GM19023 (cell line): Measurements from ENCODE around the gene ATP11A.

Experiments
- ATAC-seq: cut with Tn5 transposase; IDR thresholded peaks from one replicate; pipeline ENCODE4 v1.9.1; 2021; ENCODE audit warnings: mild to moderate bottlenecking, moderate library complexity; ENCODE audit not compliant: unreplicated experiment

The ATP11A gene

DNA sequence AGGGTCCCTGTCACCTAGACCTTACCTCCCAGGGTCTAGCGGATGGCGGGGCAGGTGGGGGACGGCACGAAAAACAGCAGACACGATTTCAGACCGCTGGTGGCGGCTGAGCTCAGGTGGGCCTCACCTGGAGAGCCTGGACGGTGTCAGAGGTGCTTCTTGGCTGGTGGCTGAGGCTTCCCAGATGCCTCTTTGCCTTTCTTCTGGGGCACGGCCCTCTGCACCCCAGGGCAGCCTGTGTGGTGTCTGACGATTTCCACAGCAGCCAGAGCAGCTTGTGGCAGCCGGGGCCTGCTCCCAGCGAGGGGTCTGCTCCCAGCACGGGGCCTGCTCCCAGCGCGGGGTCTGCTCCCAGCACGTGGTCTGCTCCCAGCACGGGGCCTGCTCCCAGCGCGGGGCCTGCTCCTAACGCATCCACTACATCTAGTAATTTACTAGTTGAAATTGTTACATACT, 66.7 kb downstream of the ATP11A start:
- no peak for ATAC-seq

- ATAC-seq: no peak
Observed at GRCh38 chr13:112756967-112757758, 67.3 kb downstream of the ATP11A start.

- no peak for ATAC-seq
Observed at GRCh38 chr13:112757759-112758086, 67.9 kb downstream of the ATP11A start.

- no peak for ATAC-seq
Observed at GRCh38 chr13:112759053-112759452, 69.2 kb downstream of the ATP11A start.

DNA sequence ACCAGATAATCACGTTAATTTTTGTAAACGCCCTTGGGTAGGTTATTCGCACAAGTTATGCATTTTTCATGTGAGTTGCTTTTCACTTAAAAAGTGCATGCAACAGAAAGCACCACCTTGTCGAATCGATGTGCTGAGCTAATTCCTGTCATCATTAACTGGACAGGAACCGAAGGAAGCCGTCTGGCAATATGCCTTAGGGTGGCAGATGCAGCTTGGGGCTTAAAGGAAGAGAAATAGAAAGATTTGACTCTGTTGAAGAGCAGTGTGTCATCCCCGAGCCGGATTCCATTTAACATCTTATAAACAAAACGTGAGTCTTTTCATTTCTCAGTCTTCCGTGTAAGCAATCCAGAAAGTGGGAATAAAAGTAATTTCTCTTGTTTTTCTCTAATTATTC, 70.0 kb downstream of the ATP11A start:
- ATAC-seq: no peak

DNA sequence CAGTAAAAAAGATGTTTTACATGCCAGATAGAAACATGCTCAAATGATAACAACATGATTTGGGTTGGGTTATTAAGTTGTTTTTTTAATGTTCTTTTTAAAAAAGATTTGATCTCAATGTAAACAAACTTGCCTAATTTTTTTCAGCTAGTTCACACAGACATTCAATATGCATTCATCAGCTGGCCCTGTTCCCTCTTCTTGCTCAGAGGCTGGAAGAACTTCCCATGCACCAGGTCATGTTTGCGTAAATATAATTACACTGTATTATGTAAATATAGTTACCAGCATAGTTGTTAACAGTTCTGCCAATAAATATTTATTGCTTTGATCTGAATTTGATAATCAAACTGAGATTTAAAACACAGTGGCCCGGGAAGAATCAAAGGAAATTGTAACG, 70.6 kb downstream of the ATP11A start:
- no peak for ATAC-seq

DNA sequence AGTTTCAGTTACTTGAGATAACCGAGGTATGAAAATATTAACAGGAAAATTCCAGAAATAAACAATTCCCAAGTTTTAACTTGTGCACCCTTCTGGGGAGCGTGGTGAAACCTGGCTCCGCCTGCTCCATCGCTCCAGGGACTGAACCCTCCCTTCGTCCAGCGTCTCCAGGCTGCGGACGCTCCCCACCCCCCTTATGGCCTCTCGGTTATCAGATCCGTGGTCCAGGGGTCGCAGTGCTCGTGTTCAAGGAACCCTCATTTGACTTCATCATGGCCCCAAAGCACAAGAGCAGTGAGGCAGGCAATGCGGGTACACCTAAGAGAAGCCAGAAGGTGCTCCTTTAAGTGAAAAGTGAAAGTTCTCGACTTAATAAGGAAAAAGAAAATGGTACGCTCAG, 71.1 kb downstream of the ATP11A start:
- no peak for ATAC-seq

DNA sequence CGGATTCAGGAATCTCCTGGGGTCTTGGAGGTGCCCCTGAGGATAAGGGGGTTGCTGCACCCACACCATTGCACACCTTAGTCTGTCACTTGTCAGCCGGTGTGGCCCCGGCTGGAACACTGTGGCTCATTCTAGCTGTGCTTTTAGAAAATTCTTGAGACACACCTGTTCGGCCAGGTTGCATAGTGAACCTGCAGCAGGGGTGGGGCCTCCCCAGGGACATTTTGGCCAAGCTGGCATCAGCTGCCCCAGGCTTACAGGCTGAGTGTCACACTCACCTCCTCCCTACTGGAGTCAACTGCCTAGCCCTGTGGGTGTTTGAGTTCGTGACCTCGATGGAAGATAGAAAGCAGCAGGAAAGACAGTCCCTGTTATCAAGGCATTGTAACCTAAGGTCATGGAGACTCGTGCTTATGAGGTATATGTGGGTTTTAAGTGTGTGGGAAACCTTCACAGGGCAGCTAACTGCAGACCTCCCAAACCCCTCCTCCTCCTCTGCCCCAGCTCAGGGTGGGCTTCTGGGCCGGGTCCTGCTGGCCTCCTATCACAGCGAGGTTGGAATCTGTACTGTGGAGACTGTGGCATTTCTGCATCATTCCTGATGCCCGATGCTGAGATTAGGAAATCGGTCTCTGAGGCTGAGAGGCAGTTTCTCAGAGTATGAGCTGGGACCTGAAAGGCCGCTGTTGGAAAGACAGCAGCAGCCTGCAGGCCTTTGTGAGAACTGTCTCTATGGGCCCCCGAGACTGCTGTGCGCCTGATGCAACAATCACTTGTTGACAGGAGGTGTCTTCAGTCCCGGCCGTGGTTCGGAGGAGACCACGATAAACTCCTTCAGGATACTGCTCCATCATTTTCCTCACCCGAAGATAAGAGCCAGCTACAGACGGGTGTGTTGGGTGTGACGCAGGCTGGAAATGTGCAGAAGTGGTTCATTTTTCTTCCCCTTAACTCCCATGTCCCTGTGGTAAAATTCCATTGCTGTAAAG, 72.2 kb downstream of the ATP11A start:
- no peak for ATAC-seq

GRCh38 chr13:112762690-112763080, 72.8 kb downstream of the ATP11A start:
- no peak for ATAC-seq

DNA sequence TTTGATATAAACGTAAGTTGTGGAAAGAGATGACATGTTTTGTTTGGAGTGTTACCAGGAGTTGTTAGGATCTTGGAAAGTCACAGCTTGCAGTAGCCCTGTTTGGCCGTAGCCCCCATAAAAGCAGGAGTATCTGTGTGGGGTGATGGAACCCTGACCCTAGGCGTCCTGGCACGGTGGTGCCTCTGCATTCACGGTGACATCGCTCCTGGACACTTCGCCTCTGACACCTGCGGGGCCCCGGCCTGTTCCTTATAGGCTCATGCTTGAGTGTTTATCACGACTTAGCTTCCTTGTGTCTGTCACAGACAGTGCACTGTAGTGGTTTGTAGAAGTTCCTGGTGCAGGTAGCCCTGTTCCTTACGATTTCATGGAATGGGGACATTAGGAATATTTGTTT, 74.2 kb downstream of the ATP11A start:
- no peak for ATAC-seq

GRCh38 chr13:112764864-112765561, 75.2 kb downstream of the ATP11A start:
- no peak for ATAC-seq

- ATAC-seq: no peak
Observed at GRCh38 chr13:112765731-112766130, 75.9 kb downstream of the ATP11A start.

DNA sequence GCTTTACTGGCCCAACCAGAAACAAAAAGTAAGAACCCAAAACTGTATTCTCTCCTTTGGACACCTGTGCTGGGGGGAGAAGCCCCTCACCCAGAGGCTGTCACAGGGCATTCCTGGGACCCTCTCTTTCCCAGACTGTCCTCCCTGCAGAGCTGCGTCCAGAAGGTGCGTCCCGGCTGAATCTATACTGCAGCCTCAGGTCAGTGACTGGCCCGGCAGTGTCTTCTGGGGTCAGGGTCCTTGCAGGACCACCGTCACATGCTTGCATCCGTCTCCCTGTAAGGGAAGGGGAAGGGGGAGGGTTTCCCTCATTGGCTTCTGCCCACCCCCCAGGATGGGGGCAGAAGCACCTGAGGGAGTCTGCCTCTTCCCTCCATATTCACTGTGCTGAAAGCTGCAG, 76.5 kb downstream of the ATP11A start:
- ATAC-seq: no peak

DNA sequence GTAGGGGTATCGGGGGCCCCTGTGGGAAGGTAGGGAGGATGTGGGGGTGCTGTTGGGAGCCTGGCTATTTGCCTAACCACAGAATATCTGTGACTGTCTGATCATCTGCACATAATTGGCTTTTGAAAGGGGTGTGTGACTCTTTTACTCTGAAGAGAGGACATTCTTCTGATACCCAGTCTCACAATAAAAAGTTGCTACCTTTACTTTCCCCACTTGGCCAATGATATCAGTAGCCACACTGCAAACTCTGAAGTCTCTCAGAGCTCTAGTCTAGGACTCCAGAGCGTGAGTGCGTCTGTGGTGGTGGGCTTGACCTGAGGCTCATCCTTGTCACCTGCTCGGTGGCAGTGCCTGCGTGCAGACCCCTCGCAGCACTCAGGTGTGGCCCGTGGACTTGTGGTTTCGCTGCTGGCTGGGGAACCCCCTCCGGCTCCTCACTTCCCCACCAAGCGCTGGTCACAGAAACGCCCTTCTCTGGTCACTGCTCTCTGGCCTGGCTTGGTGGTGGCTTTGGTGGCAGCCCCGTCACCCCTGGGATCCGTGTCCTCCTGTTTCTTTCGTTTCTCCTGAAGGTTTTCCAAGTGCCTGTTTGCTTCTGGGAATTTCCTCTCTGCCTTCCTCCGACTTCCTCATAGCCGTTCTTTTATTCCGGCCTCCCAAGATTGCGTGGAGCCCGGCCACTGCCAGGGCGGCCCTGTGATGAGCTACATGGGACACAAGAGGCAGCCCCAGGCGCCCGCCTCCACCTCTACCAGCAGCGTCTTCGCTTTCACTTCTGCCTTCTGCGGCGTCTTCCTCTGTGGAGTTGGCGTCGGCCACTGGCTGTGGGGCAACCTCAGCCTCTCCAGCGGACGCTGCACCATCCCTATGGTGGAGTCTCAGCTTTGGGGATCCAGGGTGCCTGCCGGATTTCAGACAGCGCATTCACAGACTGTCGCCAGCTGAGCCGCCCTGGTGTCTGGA, 78.0 kb downstream of the ATP11A start:
- peak; percentile 90 for ATAC-seq

GRCh38 chr13:112768795-112769481, 79.1 kb downstream of the ATP11A start:
- no peak for ATAC-seq

DNA sequence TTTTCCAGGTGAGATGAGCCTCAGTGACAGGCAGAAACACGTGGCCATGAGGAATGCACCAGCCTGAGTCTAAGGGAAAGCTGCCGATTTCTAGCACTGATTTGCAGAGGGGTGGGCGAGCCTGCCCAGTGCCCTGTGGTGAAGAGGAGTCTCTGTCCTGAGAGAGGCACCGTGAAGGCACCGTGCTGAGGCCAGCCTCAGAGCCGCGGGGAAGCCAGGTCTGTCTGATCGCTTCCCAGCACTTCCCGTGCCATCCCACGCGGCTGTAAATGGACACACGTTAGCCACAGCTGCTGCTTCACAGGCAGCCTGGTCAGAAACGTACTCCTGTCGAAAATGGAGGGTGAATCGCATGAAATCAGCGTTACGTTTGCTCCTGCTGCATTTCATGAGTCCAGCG, 79.8 kb downstream of the ATP11A start:
- ATAC-seq: no peak

- ATAC-seq: no peak
Observed at GRCh38 chr13:112770504-112770903, 80.7 kb downstream of the ATP11A start.

DNA sequence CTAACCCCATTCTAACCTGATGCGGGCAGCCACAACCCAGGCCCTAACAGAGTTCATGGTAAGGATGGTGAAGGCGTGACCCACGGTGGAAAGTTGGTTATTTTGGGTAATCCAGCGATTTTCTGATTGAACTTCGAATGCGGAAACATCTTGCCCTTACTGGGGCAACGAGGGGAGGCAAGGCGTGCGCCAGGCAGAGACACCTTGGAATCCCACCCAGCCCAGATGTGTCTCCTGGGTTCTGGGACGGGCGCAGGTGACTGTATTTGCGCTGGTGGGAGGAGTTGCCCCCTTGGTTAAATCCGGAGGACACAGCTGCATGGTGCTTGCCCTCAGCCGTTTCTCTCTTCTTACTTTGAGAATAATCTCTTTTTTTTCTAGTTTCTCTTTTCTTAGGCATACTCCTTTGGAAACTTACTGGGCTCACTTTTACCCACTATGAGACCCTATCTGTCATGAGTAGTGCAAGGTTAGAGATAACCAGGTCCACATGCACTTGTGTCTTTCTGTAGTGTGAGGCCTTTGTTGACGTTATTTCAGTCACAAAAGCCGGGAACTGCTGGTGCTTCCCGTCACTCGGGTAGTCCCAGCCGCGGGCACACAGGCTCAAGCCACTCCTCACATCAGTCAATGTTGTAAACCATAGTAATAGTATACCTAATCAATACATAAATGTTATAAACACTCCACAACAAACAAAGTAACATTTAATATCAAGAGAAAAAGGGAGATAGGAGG, 81.5 kb downstream of the ATP11A start:
- no peak for ATAC-seq
